Activated CD8-positive, alpha-beta memory T cell treated with anti-CD3 and anti-CD28 coated beads for 36 hours (primary cell): Measurements from ENCODE around the gene ZNF629. TPM values are rescaled to one million over a fixed set of nuclear protein-coding genes. Genes with fewer than 3 reads are reported as not detected.

Experiments
- CTCF ChIA-PET: fragments of 350-600 bp; sonication (Branson Sonifier 250); formaldehyde crosslinking; loops from one replicate; lab custom pipeline; 2021; ENCODE audit warnings: antibody characterized with exemption; lab: Charles Lee
- POLR2A ChIA-PET: fragments of 350-600 bp; sonication (Branson Sonifier 250); formaldehyde crosslinking; loops from one replicate; lab custom pipeline; 2021; ENCODE audit warnings: antibody characterized with exemption; lab: Charles Lee
- total RNA-seq, 2 experiments: library from RNA; stranded (reverse); gene quantifications; one replicate each; pipeline ENCODE4 v1.2.3, GENCODE V29; 2021

The ZNF629 gene
- total RNA-seq, 2 experiments from 2014 or later, result 5.4 to 5.5 TPM

DNA sequence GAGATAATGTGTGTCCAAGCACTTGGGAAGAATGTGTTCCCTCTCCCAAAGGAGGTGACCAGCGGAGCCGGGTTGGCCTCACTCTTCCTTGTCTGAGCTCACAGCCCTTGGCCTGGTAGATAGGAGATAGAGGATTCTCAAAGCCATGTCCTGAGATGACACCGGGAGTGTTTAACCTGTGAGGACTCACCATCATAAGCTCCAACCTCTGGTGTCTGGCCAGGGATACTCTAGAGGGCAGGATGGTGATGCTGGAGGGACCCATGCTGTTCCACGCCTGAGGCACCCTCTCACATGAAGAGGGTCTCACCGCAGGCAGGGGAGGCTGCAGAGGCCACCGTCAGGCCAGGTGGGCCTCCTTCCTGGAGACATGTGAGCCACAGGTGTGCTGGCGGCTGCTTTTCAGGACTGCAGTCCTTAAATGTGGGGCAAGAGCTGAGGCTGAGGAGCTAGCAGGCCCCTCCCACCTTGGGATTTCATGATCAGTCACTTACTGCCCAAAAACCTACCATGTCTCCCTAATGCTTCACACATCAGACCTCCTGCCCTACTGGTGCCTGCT is 6.6 kb upstream of the ZNF629 start:
- CTCF ChIA-PET, result no interaction called here
- POLR2A ChIA-PET, result no interaction called here

DNA sequence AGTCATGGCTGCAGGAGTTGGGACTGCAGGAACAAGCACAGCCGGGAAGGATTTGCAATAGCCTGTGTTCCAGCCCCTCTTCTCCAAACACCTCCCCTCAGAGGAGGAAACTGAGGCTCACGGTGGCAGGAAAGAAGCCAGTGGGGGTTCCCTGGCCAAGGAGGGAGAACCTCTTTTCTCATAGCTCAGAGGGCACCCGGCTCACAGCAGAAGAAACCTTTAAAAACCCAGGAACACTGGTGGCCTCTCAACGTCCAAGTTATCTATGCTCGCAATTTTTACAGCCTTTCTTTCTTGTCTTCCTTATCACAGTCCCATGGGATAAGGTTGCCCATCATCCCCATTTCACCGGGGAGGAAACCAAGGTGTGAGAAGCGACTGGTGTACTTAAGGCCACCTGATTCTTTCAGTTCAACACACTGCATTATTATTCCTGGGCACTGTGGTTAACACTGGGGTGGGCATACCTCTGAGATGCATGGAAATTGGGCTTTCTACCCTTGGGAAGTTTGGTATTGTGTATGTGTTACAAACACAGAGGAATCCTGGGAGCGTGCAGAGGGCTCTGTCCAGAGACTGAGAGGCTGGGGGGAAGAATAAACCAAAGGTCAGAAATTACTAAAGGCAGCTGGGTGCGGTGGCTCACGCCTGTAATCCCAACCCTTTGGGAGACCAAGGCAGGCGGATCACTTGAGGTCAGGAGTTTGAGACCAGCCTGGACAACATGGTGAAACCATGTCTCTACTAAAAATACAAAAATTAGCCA is 791 bp upstream of the ZNF629 start:
- CTCF ChIA-PET, result no interaction called here
- POLR2A ChIA-PET, result no interaction called here

DNA sequence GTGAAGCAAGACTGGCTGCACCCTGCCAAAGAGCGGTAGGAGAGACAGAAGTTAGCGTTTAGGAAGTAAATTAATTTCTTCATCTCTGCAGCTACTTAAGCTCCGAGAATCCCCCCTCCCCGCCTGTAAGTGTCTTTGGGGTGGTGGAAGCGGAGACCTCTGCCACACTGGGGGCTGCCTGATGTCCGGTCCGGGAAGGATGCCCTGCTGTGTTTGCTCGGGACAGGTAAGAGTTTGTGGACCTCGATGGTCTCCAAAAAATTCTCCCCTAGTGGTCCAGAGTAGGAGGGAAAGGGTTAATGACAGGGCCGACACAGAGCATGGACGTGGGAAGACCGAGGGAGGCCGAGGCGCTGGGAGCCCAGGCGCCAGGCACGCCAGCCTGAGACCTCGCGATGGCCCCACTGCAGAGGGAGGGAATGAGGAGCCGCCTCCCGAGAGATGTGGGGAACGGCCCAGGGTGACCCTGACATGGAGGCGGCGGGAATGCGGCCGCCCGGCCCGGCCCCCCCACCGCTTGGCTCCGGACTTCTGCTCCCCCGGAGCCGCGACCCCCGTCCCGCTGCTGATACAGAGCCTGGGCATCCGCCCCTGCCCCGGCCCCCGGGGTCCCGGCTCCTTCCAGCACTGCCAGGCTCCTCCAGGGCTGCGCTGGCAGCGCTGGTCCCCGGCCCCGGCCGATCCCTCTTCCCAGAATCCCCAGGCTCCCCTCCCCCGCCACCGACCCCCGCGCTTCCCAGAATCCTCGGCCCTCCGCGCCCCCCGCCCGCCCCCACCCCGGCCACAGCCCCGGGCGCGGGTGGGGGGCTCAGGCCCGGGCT is 680 bp downstream of the ZNF629 start:
- ChIA-PET POLR2A (no interaction called here), CTCF (interaction anchor here (2.0 kb wide), 1 partner anchor 28 kb away, joined by 5 read pairs; no protein-coding TSS in a partner anchor)

DNA sequence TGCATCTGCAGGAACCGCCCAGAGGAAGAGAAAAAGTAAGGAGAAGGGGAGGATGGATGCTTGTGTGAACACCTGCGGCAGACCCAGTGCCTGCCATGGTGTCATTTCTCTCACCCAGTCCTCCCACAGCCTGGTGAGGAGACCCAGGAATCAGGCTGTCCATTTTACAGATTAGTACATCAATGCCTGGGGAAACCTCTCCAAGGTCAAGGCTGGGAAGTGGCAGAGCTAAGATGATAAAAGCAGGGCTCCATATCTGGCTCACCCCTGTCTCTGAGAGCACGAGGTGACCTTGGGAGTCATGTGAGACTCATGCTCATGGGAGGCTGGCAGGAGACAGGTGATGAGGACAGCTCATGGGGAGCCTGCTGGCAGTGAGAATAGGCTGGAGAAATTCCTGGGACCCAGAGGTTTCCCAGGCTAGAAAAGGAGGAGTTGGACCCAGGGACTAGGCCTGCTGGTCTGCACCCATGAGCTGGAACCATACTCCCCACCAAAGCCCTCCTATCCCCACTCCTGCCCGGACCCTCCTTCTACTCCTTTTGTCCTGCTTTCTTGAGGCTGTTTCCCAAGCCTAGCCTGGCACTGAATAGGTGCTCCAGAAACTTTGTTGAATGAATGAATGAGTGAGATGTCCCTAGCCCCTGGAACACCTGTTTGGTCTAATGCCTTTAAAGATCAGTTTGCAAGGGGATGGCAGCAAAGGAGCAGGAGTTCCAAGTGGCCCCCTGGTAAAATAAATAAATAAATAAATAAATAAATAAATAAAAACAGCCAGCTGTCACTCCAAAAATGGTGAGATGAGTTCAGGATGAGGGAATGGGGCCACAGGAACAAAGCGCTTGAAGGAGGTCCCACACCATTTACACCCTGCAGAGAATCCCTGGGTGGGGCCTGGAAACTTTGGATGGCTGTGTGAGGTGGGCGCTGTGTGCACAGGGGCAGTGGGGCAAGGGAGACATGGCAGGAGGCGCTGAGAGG is 1.6 kb downstream of the ZNF629 start:
- ChIA-PET CTCF (interaction anchor here (1.3 to 2.0 kb wide), 2 partner anchors 20 to 29 kb away, joined by 4 to 5 read pairs; no protein-coding TSS in a partner anchor), POLR2A (no interaction called here)

DNA sequence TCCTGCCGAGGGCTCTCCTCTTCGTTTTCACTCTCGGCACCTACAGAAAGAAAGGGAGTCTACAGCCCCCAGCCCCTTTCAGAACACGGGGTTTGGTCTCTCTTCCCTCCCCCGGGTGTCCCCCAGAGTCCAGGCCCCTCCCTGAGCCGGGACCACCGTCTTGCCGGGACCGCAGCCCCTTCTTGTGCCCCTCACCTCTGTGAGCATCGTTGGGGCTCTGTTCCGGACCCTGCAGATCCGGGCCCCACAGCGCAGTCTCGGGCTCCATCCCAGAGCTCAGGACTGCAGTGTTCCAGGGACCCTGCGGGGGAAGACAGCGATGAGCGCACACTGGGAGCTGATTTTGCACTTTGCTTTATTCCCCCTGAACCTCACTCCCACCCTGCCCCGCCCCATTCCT is 2.8 kb downstream of the ZNF629 start:
- ChIA-PET POLR2A (no interaction called here), CTCF (no interaction called here)

DNA sequence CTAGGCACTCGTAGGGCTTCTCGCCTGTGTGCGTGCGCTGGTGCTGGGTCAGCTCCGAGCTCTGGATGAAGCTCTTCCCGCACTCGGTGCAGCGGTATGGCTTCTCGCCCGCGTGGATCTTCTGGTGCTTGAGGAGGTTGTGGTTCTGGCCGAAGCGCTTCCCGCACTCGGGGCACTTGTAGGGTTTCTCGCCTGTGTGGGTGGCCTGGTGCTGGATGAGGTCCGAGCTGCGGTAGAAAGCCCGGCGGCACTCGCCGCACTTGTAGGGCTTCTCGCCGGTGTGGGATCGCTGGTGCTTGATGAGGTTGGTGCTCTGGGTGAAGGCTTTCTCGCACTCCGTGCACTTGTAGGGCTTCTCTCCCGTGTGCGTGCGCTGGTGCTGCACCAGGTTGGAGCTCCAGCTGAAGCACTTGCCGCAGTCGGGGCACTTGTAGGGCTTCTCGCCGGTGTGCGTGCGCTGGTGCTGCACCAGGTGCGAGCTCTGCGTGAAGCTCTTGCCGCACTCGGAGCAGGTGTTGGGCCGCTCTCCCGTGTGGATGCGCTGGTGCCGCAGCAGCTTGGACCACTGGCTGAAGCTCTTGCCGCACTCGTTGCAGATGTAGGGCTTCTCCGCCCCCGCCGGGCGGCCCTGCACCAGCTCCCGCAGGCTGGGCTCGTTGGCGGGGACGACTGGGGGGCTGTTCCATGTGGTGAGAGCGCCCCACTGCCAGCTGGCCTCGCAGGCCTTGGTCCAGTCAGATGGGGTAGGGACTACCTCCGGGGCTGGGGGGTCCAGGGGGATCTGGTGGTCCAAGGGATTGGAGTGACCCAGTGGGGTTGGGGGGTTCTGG is 3.5 kb downstream of the ZNF629 start:
- ChIA-PET CTCF (interaction anchor here (1.1 kb wide), 1 partner anchor 9 kb away, joined by 3 read pairs; no protein-coding TSS in a partner anchor), POLR2A (no interaction called here)

DNA sequence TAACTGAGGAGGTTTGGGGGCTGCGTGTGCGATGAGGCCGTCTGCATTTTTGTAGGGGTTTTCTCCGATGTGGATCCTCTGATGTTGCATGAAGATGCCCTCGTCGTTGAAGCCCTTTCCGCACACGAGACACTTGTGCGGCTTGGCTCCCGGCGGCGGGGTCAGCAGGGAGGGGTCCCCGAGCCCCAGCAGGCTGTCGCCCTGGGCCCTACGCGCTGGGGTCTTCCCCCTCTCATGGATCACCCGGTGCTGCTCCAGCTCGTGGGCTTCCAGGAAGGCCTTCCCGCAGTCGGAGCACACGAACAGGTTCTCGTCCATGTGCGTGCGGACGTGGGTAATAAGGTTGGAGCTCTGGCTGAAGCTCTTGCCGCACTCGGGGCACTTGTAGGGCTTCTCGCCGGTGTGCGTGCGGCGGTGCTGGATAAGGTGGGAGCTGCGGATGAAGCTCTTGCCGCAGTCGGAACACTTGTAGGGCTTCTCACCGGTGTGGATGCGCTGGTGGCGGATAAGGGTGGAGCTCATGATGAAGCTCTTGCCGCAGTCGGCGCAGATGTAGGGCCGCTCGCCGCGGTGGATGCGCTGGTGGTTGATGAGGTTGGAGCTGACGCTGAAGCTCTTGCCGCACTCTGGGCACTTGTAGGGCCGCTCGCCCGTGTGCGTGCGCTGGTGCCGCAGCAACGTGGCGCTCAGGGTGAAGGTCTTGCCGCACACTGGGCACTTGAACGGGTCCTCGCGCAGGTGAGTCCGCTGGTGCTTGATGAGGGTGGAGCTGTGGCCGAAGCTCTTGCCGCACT is 4.3 kb downstream of the ZNF629 start:
- ChIA-PET CTCF (interaction anchor here (1.1 kb wide), 1 partner anchor 10 kb away, joined by 3 read pairs; no protein-coding TSS in a partner anchor), POLR2A (interaction anchor here (0.5 kb wide), 1 partner anchor 92 kb away, joined by 5 read pairs; no protein-coding TSS in a partner anchor)

DNA sequence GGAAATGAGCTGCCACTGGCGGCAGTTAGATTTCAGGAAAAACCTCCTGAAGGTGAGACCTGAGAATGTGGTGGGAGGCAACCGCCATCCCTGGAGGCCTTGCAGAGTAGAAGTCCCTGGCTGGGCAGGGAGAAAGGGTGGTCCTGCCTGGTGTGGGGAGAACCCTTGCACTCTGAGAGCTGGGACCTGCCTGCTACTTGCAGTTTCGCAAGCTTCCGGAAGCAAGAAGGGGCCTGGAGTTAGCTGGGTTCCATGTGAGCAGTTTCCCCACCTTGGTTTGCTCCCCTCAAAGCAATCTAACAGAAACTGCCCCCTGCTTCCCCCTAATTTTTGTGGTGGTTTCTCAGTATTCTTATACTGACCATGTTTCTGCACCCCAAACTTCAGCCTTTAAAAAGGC is 6.5 kb downstream of the ZNF629 start:
- ChIA-PET POLR2A (no interaction called here), CTCF (no interaction called here)

DNA sequence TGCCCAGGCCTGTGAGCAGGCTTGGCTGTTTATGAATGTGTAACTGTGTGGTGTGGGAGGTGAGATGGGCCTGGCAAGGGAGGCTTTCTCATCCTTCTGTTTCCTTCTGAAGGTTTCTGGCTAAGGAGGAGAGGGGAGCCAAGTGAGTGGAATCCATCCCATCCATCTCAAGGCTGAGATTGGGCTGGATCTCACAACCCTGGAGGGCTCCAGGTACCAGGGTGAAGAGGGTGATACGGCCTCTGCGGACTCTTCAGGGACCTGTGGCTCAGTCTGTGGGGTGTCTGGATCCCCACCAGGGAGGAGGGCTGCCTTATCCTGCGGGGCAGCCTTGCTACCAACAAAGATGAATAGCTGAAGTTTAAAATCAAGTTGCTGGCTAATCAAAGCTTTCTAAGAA is 7.0 kb downstream of the ZNF629 start:
- ChIA-PET POLR2A (no interaction called here), CTCF (no interaction called here)

DNA sequence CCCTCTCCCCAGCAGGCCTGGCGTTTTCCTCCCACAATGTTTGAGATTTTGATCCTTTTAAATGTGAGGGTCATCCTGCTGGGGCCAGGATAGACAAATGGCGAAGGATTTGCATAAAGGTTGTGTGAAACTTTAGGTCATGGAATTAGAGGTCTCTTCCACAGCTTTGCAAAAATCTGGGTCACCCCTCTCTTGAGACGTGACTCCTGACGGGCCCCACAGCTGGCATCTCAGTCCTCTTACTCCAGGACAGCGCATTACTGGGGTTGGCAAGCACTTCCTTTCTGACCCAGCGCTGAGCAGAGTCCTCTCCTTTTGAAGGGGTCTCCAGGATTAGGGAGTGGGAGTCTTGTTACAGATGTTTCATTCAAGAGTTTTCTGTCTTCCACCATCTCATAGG is 7.4 kb downstream of the ZNF629 start:
- POLR2A ChIA-PET, result interaction anchor here (0.6 kb wide), 1 partner anchor 137 kb away, joined by 6 read pairs; no protein-coding TSS in a partner anchor

DNA sequence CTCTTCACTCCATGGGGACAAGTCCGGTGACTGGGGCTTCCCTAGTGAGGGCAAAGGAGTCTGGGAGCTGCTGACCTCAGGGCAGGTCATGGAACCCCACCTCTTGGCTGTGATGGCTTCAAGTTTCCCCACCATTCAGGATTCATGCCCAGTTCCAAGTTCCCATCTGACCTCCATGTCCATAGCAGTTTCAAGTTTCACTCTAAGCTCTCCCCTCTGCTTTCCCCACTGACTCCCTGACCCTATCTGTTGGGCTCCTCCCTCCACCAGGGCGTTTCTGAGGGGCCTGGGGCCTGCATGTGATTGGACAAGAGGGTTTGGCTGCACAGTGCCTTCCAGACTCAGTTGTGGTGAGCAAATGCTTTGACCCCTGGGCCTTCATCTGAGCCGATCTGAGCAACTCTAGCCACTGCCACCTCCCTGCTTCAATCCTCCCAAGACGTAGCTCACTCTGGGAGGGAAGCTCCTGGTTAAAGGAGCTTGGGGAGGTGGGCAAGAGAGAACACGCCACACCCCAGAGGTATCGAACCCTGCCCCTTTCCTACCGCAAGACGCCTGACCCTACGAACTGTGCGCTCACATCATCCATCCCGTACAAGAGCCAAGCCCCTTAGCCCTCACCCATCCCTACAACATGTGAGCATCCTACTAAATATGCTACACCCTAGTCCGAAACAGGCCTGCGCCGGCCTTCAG is 8.3 kb downstream of the ZNF629 start:
- ChIA-PET POLR2A (interaction anchor here (0.6 to 0.7 kb wide), 2 partner anchors 31 to 138 kb away, joined by 4 to 6 read pairs; partner anchors contain the start of gene PHKG2), CTCF (interaction anchor here (0.7 kb wide), 1 partner anchor 36 kb away, joined by 3 read pairs; no protein-coding TSS in a partner anchor)

More for the DNA sequence above, 7.4 kb downstream of the ZNF629 start:
- CTCF ChIA-PET, result no interaction called here

DNA sequence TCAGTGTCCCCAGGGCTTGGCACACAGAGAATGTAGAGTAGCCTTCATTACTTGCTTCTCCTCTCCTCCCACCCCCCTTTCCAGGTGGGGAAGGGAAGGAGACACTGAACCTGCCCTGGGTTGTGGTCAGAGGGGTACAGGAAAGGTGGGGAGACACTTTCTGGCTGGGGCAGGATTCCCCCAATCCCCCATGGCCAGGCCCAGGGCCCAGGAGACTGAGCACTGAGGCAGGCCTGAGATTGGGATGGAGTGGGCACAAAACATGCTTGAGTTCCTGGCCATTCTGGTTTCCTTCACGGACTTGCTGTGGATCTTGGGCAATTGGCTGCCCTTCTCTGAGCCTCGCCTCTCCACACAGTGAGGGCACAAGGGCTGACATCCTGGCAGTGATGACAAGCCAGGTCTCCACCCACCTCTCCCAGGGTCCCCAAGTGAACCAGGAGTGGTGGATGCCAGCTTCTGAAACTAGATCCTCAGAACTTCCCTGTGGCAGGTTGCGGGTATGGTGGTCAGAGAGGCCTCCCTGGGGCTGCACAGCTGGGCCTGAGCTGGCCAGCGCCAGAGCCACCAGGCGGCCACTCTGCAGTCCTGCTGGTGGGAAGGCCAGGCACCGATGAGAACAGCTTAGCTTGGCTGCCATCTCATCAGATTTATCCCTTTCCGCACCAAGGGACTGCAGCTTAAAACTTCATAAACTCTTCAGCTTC is 9.3 kb downstream of the ZNF629 start:
- ChIA-PET POLR2A (interaction anchor here (1.2 kb wide), 1 partner anchor 28 kb away, joined by 3 read pairs; no protein-coding TSS in a partner anchor), CTCF (interaction anchor here (0.7 to 1.3 kb wide), 2 partner anchors 37 to 67 kb away, joined by 3 read pairs; no protein-coding TSS in a partner anchor)

DNA sequence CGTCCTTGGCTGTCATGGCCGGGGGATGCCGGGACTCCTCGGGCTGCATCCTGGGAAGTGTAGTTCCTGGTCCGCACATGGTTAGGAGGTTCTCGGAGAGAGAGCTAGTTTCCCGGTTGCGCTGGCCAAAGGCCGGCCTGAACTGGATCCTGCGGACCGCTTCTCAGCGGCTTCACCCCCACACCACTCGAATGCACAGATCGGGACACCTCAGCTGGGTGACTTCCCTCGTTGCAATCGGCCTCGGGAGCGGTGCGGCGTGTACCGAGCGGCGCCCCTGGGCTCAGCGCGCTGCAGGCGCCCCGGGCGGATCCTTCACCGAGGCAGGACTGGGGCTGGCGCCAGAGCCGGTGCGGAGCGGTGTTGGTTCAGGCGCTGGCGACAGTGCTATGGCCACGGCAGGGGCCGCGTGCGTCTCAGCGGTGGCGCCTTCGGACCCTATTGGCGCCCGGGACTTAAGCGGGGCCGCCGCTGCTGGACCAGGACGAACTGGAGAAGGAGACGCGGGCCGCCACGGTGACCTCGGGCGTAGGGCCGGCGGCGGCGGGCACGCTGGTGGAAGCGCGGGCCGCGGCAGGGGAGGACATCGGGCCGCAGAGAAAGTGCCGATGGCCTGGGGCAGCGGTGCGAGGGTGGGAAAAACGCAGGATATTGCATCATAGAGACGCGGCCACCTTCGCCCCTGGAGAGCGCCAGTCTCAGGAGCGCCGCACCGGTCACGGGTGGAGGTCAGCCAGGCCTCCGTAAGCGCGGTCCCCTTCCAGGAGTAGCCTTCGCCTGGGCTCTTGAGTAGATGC is 11.4 kb downstream of the ZNF629 start:
- ChIA-PET POLR2A (interaction anchor here (1.1 kb wide), 1 partner anchor 30 kb away, joined by 3 read pairs; no protein-coding TSS in a partner anchor), CTCF (interaction anchor here (1.0 kb wide), 1 partner anchor 21 kb away, joined by 3 read pairs; no protein-coding TSS in a partner anchor)

DNA sequence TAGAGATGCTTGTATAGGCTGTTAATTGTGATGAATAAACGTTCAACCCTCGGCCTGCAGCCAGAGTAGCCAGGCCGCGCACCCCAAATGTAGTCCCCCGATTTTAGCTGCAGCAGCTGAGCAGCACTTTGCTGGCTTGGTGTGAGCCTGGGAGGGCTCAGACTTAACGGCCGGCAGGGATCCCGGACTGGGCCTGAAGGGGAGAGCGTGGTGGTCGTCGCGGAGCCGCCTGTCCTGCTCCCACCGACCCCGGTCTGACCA is 11.9 kb downstream of the ZNF629 start:
- POLR2A ChIA-PET, result interaction anchor here (1.1 kb wide), 1 partner anchor 30 kb away, joined by 3 read pairs; no protein-coding TSS in a partner anchor
- CTCF ChIA-PET, result interaction anchor here (1.0 to 1.7 kb wide), 3 partner anchors 21 to 166 kb away, joined by 3 to 4 read pairs (median 3); no protein-coding TSS in a partner anchor
